H1 (cell line): ENCODE measurements around the gene HOXC5. TPM values are rescaled to one million over a fixed set of nuclear protein-coding genes. Genes with fewer than 3 reads are reported as not detected.

Experiments used
- CTCF ChIA-PET: fragments of 300-600 bp; sonication (Branson Sonifier 250); formaldehyde crosslinking; loops from one replicate; lab custom pipeline; 2021; ENCODE audit not compliant: partially characterized antibody; lab: Charles Lee
- POLR2A ChIA-PET: fragments of 300-600 bp; sonication (Branson Sonifier 250); formaldehyde crosslinking; loops from one replicate; lab custom pipeline; 2021; ENCODE audit warnings: inconsistent platforms; ENCODE audit not compliant: partially characterized antibody; lab: Charles Lee
- DNase-seq, 2 experiments: peaks; one replicate each; pipeline versions ENCODE4 v3.0.0 to v3.0.0-alpha.2; 2010 to 2022; ENCODE audit warnings: low spot score in 2 of 2, low read depth in 1 of 2, mixed read lengths in 1 of 2
- FAIRE-seq: peaks from 2 replicates; lab custom pipeline; 2011; peaks lifted over from hg19 to GRCh38; lab: Jason Lieb, UNC
- H2AFZ ChIP-seq: 2 replicates; pipeline ENCODE4 v1.8.1; 2012; ENCODE audit warnings: low read length, inconsistent platforms
- H2AK5ac ChIP-seq: 2 replicates; pipeline ENCODE4 v1.6.1; 2013; ENCODE audit warnings: low read depth, low read length
- H2BK120ac ChIP-seq: replicated peaks from 2 replicates; pipeline ENCODE3; 2013; ENCODE audit warnings: low read depth, low read length, inconsistent platforms
- H2BK12ac ChIP-seq: 2 replicates; pipeline ENCODE4 v1.6.1; 2013; ENCODE audit warnings: low read depth, low read length
- H2BK15ac ChIP-seq: 2 replicates; pipeline ENCODE4 v1.6.1; 2013; ENCODE audit warnings: low read length
- H2BK20ac ChIP-seq: 2 replicates; pipeline ENCODE4 v1.6.1; 2013; ENCODE audit warnings: low read length
- H2BK5ac ChIP-seq: 2 replicates; pipeline ENCODE4 v1.6.1; 2013; ENCODE audit warnings: low read depth, low read length
- H3K14ac ChIP-seq: 2 replicates; pipeline ENCODE4 v1.6.1; 2013; ENCODE audit warnings: inconsistent platforms; ENCODE audit not compliant: insufficient read length
- H3K18ac ChIP-seq: 2 replicates; pipeline ENCODE4 v1.6.1; 2013; ENCODE audit warnings: low read length; ENCODE audit errors: extremely low read depth
- H3K23ac ChIP-seq: 2 replicates; pipeline ENCODE4 v1.6.1; 2013; ENCODE audit warnings: inconsistent platforms; ENCODE audit not compliant: insufficient read length
- H3K23me2 ChIP-seq: 2 replicates; pipeline ENCODE4 v1.6.1; 2013; ENCODE audit warnings: low read depth, low read length
- H3K27ac ChIP-seq: 2 replicates; pipeline ENCODE4 v1.6.1; 2011; ENCODE audit warnings: low read depth, low read length, inconsistent platforms
- H3K27me3 ChIP-seq, 4 experiments: replicated peaks in 1 of 4; 1 replicate in 1 of 4; 2 replicates in 3 of 4; pipeline versions ENCODE4 v1.6.1 to v1.8.1; 2011 to 2013; ENCODE audit warnings: low read length in 3 of 4, mild to moderate bottlenecking in 3 of 4, inconsistent platforms in 2 of 4, mixed read lengths in 2 of 4, moderate library complexity in 1 of 4; ENCODE audit not compliant: control insufficient read depth in 3 of 4, insufficient read depth in 3 of 4; ENCODE audit errors: extremely low read depth in 1 of 4
- H3K36me3 ChIP-seq, 4 experiments: 2 replicates each; pipeline versions ENCODE4 v1.6.1 to v1.8.1; 2011 to 2013; ENCODE audit warnings: mild to moderate bottlenecking in 4 of 4, low read length in 3 of 4, moderate library complexity in 2 of 4, control low read depth in 1 of 4, inconsistent platforms in 1 of 4; ENCODE audit not compliant: insufficient read depth in 4 of 4, control insufficient read depth in 2 of 4
- H3K4ac ChIP-seq: replicated peaks from 2 replicates; pipeline ENCODE3; 2013; ENCODE audit warnings: low read length, low read depth, mixed read lengths, inconsistent platforms; ENCODE audit not compliant: insufficient read length
- H3K4me1 ChIP-seq, 4 experiments: replicated peaks in 1 of 4; 1 replicate in 1 of 4; 2 replicates in 3 of 4; pipeline versions ENCODE4 v1.6.1 to v1.8.1; 2011 to 2013; ENCODE audit warnings: low read length in 3 of 4, inconsistent platforms in 2 of 4, mixed read lengths in 1 of 4; ENCODE audit not compliant: insufficient read depth in 4 of 4, control insufficient read depth in 3 of 4
- H3K4me2 ChIP-seq, 2 experiments: 2 replicates each; pipeline versions ENCODE4 v1.6.1 to v1.8.1; 2011 to 2013; ENCODE audit warnings: low read depth in 2 of 2, low read length in 2 of 2, control low read depth in 1 of 2, inconsistent platforms in 1 of 2, mild to moderate bottlenecking in 1 of 2; ENCODE audit not compliant: insufficient read depth in 1 of 2
- H3K4me3 ChIP-seq, 4 experiments: fragments of 200-600, 300-600 bp in 1 of 4; sonication (generic), shearing (Covaris generic), sonication (Bioruptor Twin) in 1 of 4; 2 replicates each; pipeline versions ENCODE4 v1.5.1 to v1.8.1; 2011 to 2016; ENCODE audit warnings: low read length in 4 of 4, low read depth in 3 of 4, control low read depth in 2 of 4, inconsistent platforms in 2 of 4, mild to moderate bottlenecking in 2 of 4, mixed read lengths in 1 of 4, moderate library complexity in 1 of 4; ENCODE audit not compliant: insufficient read depth in 2 of 4; ENCODE audit errors: extremely low read depth in 1 of 4
- H3K56ac ChIP-seq: replicated peaks from 2 replicates; pipeline ENCODE3; 2013; ENCODE audit warnings: low read depth, mild to moderate bottlenecking, mixed read lengths, low read length, inconsistent platforms; ENCODE audit not compliant: insufficient read length
- H3K79me1 ChIP-seq: 2 replicates; pipeline ENCODE4 v1.6.1; 2013; ENCODE audit warnings: low read depth, low read length, control low read depth
- H3K79me2 ChIP-seq, 2 experiments: 2 replicates each; pipeline versions ENCODE4 v1.6.1 to v1.8.1; 2012 to 2013; ENCODE audit warnings: low read length in 2 of 2, mild to moderate bottlenecking in 2 of 2, inconsistent platforms in 1 of 2; ENCODE audit not compliant: insufficient read depth in 2 of 2, control insufficient read depth in 1 of 2
- H3K9ac ChIP-seq, 4 experiments: replicated peaks in 1 of 4; 1 replicate in 1 of 4; 2 replicates in 3 of 4; pipeline versions ENCODE4 v1.6.1 to v1.8.1; 2011 to 2013; ENCODE audit warnings: low read depth in 3 of 4, low read length in 3 of 4, control low read depth in 2 of 4, mild to moderate bottlenecking in 2 of 4, moderate library complexity in 2 of 4, inconsistent platforms in 1 of 4; ENCODE audit errors: extremely low read depth in 1 of 4
- H3K9me3 ChIP-seq, 2 experiments: 2 replicates each; pipeline versions ENCODE4 v1.6.1 to v1.8.1; 2012 to 2013; ENCODE audit warnings: mild to moderate bottlenecking in 2 of 2, moderate library complexity in 2 of 2, control low read depth in 1 of 2, inconsistent platforms in 1 of 2, low read depth in 1 of 2, low read length in 1 of 2, mixed read lengths in 1 of 2; ENCODE audit not compliant: insufficient read depth in 2 of 2
- H4K20me1 ChIP-seq, 2 experiments: replicated peaks in 1 of 2; 2 replicates each; pipeline versions ENCODE3 to v1.8.1; 2011 to 2013; ENCODE audit warnings: inconsistent platforms in 2 of 2, low read length in 2 of 2, mild to moderate bottlenecking in 1 of 2; ENCODE audit not compliant: insufficient read depth in 2 of 2, control insufficient read depth in 1 of 2
- H4K5ac ChIP-seq: 2 replicates; pipeline ENCODE4 v1.6.1; 2013; ENCODE audit warnings: low read length, low read depth, mixed read lengths, inconsistent platforms; ENCODE audit not compliant: insufficient read length
- H4K8ac ChIP-seq: 2 replicates; pipeline ENCODE4 v1.8.0; 2013; ENCODE audit warnings: mild to moderate bottlenecking, moderate library complexity, low read length, inconsistent platforms; ENCODE audit not compliant: insufficient read depth; ENCODE audit errors: extremely low read depth
- H4K91ac ChIP-seq: replicated peaks from 2 replicates; pipeline ENCODE3; 2013; ENCODE audit warnings: low read length, mixed read lengths, inconsistent platforms; ENCODE audit not compliant: insufficient read length
- CBX8 ChIP-seq: fragments of 300-800, 300-1000 bp; sonication (generic); IDR thresholded peaks from 2 replicates; pipeline ENCODE4 v1.7.1; 2016; ENCODE audit warnings: low read depth, low read length, borderline replicate concordance
- CREB1 ChIP-seq: IDR thresholded peaks from 2 replicates; pipeline ENCODE4 v1.6.1; 2012; ENCODE audit warnings: inconsistent platforms
- JUN ChIP-seq: IDR thresholded peaks from 2 replicates; pipeline ENCODE4 v1.6.1; 2011; ENCODE audit warnings: low read depth, mild to moderate bottlenecking, improper control_type of control experiment, low read length
- KDM4A ChIP-seq: IDR thresholded peaks from one replicate; pipeline ENCODE4 v1.7.1; 2012; ENCODE audit warnings: low read depth, mild to moderate bottlenecking, moderate library complexity, low read length, inconsistent platforms; ENCODE audit not compliant: severe bottlenecking
- KDM5A ChIP-seq: fragments of 200-600 bp; IDR thresholded peaks from 2 replicates; pipeline ENCODE4 v1.7.1; 2012; ENCODE audit warnings: mild to moderate bottlenecking, low read length, inconsistent platforms, mixed read lengths
- MAFK ChIP-seq: IDR thresholded peaks from 2 replicates; pipeline ENCODE4 v1.6.1; 2012; ENCODE audit warnings: low read depth, mild to moderate bottlenecking, improper control_type of control experiment, low read length
- RNF2 ChIP-seq: fragments of 200-900, 300-1000 bp; sonication (generic); IDR thresholded peaks from 2 replicates; pipeline ENCODE4 v1.7.1; 2016; ENCODE audit warnings: borderline replicate concordance, low read depth, mild to moderate bottlenecking, antibody characterized with exemption, low read length; ENCODE audit not compliant: poor library complexity, severe bottlenecking; ENCODE audit errors: missing control alignments
- SP1 ChIP-seq: IDR thresholded peaks from 2 replicates; pipeline ENCODE4 v1.6.1; 2011; ENCODE audit warnings: low read depth, low read length
- SUZ12 ChIP-seq: fragments of 200-600 bp; sonication (generic); IDR thresholded peaks from 2 replicates; pipeline ENCODE4 v1.6.1; 2012; ENCODE audit warnings: mild to moderate bottlenecking, inconsistent platforms, low read length, moderate library complexity, mixed read lengths
- TAF1 ChIP-seq: IDR thresholded peaks from 2 replicates; pipeline ENCODE4 v1.6.1; 2011; ENCODE audit warnings: mild to moderate bottlenecking, low read depth, low read length
- TCF12 ChIP-seq: IDR thresholded peaks from 2 replicates; pipeline ENCODE4 v1.6.1; 2011; ENCODE audit warnings: low read depth, mild to moderate bottlenecking, low read length
- YY1 ChIP-seq: IDR thresholded peaks from 2 replicates; pipeline ENCODE4 v1.6.1; 2011; ENCODE audit warnings: low read depth, mild to moderate bottlenecking, low read length
- WGBS, 2 experiments: shearing (Covaris generic) in 1 of 2; methylation state at CpG; one replicate each; pipeline versions ENCODE4 v1.1.6 to v1.1.7; 2013 to 2015; ENCODE audit warnings: low lambda C conversion rate in 2 of 2, mixed read lengths in 2 of 2, inconsistent platforms in 1 of 2, low coverage in 1 of 2, missing lambda C conversion rate in 1 of 2; ENCODE audit not compliant: insufficient replicate concordance in 2 of 2, insufficient coverage in 1 of 2, insufficient read length in 1 of 2; ENCODE audit errors: extremely low coverage in 1 of 2, missing lambda C conversion rate in 1 of 2; 5-methylcytosine and 5-hydroxymethylcytosine counted together
- polyA plus RNA-seq, 7 experiments: library from polyadenylated mRNA; depleted of rRNA in 3 of 7; stranded (reverse) in 5 of 7; unstranded in 2 of 7; fragments of >200 nt in 5 of 7; fragments of 200-250 nt in 2 of 7; gene quantifications; 1 replicate in 5 of 7; 2 replicates in 1 of 7; 4 replicates in 1 of 7; pipeline versions ENCODE4 v1.2.1 to v1.2.3, GENCODE V29; 2011 to 2013; ENCODE audit warnings: missing spikeins in 2 of 7, mixed read lengths in 2 of 7
- total RNA-seq: library from RNA; stranded (reverse); fragmentation: NEBNext Ultra II Directional; extraction: Animal tissue kit (Norgen Biotek cat#: 25700); gene quantifications from 2 replicates; pipeline ENCODE4 v1.2.1, GENCODE V29; 2021

HOXC5 gene
- total and polyA plus RNA-seq, 2 of the 8 experiments (the other 6 are each of a cell fraction or from before 2014, with no cell fraction given): not detected

GRCh38 chr12:54028314-54029201 is 4.3 kb upstream of the HOXC5 start, which contains the start of gene HOXC6:
TSS of gene HOXC6 (plus strand) at chr12:54028440. CDS start at chr12:54028522, 82 bp downstream.
- FAIRE-seq (no peak), DNase-seq (no peak)
- no peak within 1 kb of the TSS for H2AFZ ChIP-seq
- H3K4me1 ChIP-seq: peaks cover 0 to 9% (median 2%) of the 10 kb centered on the region in 4 experiments; a peak in 5 of 7 replicates
- H3K4ac ChIP-seq: no peak within 1 kb of the TSS
- H3K18ac ChIP-seq: no peak within 1 kb of the TSS
- H2AK5ac ChIP-seq: 0 out of 2 replicates have a peak within 1 kb of the TSS, but pooled peaks have one; percentile 28
- H2BK15ac ChIP-seq: 0 out of 2 replicates have a peak within 1 kb of the TSS, but pooled peaks have one; percentile 36
- peaks cover 15 to 19% of the 10 kb centered on the region in 2 experiments for H4K20me1 ChIP-seq
- POLR2A ChIA-PET: no interaction called here
- no peak within 1 kb of the TSS for H4K91ac ChIP-seq
- H3K56ac ChIP-seq: no peak within 1 kb of the TSS
- H3K4me2 ChIP-seq: peak within 1 kb of the TSS in 1 of 2 experiments; percentile 65; a peak in 2 of 4 replicates
- no peaks in the 10 kb centered on the region for H3K23me2 ChIP-seq
- H4K8ac ChIP-seq: no peak within 1 kb of the TSS
- no peak within 1 kb of the TSS for H2BK12ac ChIP-seq
- CTCF ChIA-PET: interaction anchor here (0.6 to 20.0 kb wide), 9 partner anchors 22 to 282 kb away, joined by 3 to 339 read pairs (median 3); partner anchors contain the start of genes HOXC8 and SMUG1
- H3K9ac ChIP-seq: no peak within 1 kb of the TSS
- H3K79me1 ChIP-seq: no peaks in the 10 kb centered on the region
- no peaks in the 10 kb centered on the region for H3K79me2 ChIP-seq
- H2BK120ac ChIP-seq: no peak within 1 kb of the TSS
- 11% methylated on average over 33 of the region's 36 CpGs; no CpG with 5 or more reads in 1 of the 2 experiments for WGBS, 2 experiments
- H3K4me3 ChIP-seq: peak within 1 kb of the TSS in 1 of 4 experiments; percentile 13; a peak in 1 of 8 replicates
- no peak within 1 kb of the TSS for H3K27ac ChIP-seq
- H4K5ac ChIP-seq: no peak within 1 kb of the TSS
- H2BK5ac ChIP-seq: no peak within 1 kb of the TSS
- H3K36me3 ChIP-seq: peaks cover 0 to 2% (median 0%) of the 10 kb centered on the region in 4 experiments; a peak in 1 of 8 replicates
- H3K9me3 ChIP-seq: no peaks in the 10 kb centered on the region
- no peak within 1 kb of the TSS for H2BK20ac ChIP-seq
- H3K23ac ChIP-seq: no peak within 1 kb of the TSS
- H3K14ac ChIP-seq: no peak within 1 kb of the TSS
- H3K27me3 ChIP-seq: peaks cover 94 to 100% (median 98%) of the 10 kb centered on the region in 4 experiments
- TF ChIP-seq TAF1 (no peak), RNF2 (peak; percentile 99), SUZ12 (peak; percentile 74; the same call in 1 of the 2 replicates), KDM4A (no peak), CREB1 (no peak), JUN (no peak), MAFK (no peak), TCF12 (no peak), CBX8 (peak; percentile 98; the same call in 1 of the 2 replicates), KDM5A (no peak), YY1 (no peak), SP1 (no peak)
